ENCODE measurements around the gene CYSRT1.
"Not testable (repeated sequence)": the region's sequence is repeated elsewhere in the genome, so short reads cannot be mapped to it uniquely, and the experiment has no call there.

The CYSRT1 gene

DNA sequence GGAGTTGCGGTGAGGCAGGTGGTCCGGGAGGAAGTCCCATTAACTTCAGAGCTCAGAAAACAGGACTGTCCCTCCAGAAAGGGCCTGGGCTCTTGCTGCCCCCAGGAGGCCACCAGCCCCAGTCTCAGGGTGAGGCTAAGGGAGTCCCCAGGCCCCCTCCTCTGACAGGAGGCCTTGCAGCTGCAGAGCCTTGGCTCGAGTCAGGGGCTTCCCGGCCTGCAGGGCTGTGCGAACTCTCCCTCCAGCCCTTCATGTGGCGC lies 22.9 kb downstream of the CYSRT1 start:
- no peak for DNase-seq (ENCODE audit: low read depth in 1 of 2, low spot score in 1 of 2)

DNA sequence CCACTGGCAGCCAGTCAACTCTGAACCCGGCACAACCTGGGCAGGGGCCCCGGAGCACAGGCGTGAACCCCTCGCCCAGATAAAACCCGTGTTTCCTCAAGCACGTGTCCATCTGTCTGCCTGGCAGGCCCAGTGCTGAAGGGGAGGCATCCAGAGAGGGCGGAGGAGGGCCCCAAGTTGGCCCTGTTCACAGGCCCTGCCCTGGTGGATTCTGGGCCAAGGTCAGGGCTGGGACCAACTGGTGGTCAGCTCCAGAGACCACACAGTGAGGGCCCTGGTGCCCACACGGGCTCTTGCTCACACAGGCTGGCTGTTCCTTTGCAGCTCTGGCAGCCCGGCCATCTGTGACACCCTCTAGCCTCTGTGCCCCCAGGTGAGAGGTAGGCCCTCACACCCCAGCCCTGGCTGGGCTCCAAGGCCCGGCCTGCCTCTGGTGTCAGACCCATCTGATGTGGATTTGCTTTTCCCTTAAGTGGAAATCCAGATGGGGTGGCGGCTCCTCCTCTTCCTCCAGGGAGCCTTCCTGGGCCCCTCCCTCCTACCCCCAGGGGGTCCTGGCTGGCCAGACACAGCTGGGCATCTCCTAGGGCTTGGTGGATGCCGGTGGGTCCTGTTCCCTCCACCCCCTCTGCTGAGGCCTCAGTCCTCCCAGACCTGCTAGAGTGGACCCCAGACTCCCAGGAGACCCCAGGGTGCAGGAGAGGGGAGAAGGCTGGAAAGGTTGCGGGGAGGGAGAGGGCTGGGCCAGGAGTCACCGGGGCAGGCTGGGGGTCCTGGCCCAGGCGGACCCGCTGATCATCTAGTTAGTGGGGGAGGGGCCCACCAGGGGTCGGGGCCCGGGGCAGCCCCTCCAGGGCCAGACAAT lies 25.6 kb downstream of the CYSRT1 start:
- no peak for DNase-seq (ENCODE audit: low read depth in 1 of 2, low spot score in 1 of 2)

DNA sequence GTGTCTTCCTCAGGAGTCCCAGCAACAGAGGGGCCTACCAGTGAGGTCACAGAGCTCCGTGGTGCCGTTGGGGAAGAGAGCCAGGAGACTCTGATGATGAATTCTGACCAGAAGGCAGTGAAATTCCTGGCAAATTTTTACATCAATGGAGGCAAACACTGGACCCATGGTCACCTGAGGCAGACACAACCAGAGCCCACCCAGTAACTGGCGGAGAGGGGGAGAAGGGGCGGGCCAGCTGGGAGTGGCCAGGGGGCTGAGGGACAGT lies 26.2 kb downstream of the CYSRT1 start, which contains the start of gene STPG3:
Gene STPG3 (plus strand): TSS at position 93 of the 268 bp plus-strand sequence. CDS start 1 bp downstream, at position 94.
- DNase-seq (ENCODE audit: low read depth in 1 of 2, low spot score in 1 of 2) = no peak

DNA sequence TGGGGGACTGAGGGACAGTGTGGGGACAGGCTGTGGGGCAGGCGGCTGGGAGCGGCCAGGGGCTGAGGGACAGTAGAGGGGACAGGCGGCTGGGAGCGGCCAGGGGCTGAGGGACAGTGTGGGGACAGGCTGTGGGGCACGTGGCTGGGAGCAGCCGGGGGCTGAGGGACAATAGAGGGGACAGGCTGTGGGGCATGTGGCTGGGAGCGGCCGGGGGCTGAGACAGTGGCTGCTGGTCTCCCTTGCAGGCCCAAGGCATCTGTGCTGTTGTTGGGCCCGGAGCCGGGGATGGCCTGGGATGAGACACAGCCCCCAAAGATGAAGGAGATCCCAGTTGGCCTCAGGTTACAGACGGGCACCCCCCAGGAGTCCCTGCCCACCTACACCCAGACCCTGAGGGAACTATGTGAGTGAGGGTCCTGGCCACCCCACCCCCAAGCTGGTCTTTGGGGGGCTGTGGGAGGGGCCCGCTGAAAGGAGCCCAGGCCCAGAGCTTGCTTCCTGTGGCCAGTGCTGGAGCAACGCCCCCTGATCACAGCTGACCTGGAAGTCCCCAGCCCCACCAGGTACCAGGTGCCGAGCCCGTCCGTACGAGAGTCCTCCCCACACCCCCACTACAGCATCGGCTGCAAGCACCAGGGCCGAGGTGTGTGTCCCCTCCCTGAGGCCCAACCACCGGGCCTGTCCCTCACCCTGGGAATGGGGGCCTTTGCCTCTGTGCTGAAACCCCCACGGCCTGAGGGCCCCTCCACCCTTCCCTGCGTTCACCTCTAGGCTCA lies 26.7 kb downstream of the CYSRT1 start:
- no peak for DNase-seq (ENCODE audit: low read depth in 1 of 2, low spot score in 1 of 2)

DNA sequence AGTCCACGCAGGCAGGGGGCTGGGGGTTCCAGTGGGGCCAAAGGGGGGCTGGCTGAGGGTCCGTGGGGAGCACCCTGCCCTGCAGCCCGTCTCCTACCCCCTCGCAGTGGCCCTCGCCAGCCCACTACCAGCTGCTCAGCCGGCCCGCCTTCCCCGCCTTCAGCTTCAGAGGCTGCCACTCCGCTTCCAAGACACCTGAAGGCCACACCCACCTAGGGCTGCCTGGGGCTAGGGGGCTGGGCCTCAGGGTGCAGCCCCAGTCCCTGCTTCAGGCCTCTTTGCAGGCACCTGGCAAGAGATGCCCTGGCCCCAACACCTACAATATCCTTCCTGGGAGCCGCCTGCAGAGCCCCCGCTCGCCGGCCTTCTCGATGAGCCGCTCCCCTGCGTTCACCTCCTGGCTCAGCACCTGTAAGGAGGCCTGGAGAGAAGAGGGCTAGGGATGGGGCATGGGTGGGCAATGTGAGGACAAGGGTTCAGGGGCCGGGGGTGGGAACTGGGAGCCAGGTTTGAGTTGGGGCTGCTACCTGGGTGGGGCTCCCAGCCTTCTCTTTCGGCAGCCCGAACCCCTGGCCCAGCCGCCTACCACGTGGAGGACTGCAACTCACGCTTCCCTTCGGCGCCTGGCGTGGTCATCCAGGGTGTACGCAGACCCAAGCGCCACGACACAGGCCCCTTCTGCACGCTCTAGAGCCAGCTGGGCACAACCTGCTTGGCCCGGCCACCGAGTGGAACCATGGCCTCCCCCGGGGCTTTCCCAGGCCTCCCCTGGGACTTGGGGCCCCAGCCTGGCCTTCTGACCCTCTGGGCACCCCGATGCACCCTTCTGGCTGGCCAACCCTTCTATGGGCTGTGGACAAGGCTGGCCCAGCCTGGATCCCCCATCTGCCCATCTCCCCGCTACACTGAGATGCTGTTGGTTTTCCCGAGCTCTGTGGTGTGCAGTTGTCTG lies 27.9 kb downstream of the CYSRT1 start:
- no peak for DNase-seq (ENCODE audit: low read depth in 1 of 2, low spot score in 1 of 2)

DNA sequence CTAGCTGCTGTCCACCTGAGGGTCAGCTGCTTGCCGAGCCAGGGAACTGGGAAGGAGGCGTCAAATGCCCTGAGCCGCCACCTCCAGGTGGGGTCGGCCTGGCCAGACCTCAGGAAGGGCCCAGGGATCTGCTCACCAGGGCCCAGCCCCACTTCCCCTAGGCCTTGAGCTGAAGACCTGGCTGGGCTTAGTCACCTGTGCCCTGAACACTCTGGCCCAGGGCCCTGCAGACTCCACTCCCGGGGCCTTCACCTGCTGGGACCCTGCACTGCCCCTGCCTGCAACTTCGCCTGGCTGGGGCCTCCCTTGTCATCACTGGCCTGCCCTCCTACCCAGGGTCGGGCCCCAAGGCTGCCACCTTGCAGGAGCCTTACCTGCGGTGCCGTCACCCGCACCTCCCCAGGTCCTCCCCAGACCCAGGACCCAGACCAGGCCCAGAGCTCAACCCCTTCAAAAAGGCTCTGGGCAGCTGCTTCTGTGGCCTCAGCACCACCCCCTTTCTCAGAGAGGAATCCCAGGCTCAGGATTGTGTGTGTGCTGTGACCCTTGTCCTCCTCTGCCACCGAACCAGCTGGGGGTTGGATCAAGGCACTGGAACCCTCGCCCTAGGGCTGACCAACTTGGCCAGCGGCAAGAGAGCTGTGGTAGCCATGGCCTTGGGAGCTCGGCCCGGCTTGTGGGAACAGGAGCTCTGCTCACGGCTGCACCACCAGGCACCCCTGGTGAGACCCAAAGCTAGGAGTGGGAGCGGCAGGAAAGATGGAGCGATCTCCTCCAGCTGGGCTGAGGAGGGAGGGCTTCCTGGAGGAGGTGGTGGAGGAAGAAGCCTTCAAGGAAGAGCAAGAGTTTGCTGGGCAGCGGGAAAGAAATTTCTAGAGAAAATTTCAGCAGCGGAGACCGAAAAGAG lies 29.0 kb downstream of the CYSRT1 start:
- DNase-seq (ENCODE audit: low read depth in 1 of 2, low spot score in 1 of 2) = no peak

DNA sequence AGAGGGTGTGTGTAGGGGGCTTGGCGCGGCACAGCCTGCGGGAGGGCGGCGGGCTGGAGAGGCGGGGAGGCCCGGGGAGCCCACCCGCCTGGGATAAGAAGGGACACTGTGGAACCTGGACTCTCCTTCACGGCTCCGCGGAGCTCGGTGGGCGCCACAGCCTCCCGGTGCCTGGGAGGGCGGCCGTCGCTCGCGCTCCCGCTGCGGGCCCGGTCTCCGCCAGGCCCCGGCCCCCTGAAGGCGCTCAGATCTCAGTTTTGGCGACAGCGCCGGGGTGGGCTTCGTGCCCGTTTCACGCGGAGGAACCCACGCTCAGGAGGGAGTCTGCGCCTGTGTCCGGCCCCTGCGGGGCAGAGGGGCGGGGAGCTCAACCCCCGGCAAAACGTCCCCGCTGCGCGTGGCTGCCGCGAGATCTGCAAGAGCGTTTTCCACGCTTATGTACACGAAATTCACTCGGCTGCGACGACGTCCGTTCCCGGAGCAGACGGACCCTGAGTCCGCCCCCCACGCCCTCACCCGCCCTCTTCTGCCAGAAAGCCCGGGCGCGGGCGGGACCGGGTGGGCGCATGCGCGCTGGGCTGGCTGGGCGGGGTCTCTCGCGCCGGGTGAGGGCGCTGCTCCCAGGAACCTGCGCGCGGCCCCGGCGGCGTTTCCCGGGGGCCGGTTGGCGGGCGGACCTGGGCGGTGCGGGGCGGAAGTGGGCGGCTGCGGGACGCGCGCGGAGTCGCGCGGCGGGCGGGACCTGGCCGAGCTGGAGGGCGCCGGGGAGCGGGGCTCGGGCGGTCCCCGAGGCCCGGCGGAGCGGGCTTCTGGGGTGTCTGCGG lies 29.9 kb downstream of the CYSRT1 start, which contains the start of gene NELFB:
Gene NELFB (plus strand): TSS at position 704 of the 824 bp plus-strand sequence.
- peak; percentile 93 to 94 for DNase-seq (ENCODE audit: low read depth in 1 of 2, low spot score in 1 of 2)

DNA sequence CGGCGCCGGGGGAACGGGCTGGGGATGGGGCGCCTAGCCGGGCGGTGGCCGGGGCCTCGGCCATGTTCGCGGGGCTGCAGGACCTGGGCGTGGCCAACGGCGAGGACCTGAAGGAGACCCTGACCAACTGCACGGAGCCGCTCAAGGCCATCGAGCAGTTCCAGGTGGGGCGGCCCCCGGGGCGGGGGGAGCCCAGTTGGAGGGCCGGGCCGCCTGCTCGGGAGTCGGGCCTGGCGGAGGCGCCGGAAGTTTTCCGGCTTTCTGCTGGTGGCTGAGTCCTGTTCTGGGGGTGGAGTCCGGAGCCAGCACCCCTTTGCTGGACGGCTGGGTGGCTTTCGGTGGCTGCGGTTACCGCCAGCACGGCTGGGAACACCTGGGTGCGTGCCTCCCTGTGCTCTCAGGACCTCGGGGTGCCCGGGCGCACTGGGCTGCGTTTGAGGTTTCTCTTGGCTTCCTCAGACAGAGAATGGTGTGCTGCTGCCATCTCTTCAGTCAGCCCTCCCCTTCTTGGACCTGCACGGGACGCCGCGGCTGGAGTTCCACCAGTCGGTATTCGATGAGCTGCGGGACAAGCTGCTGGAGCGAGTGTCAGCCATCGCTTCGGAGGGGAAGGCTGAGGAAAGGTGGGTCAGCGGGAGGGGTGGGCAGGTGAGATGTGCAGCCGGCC lies 30.6 kb downstream of the CYSRT1 start:
- DNase-seq (ENCODE audit: low read depth in 1 of 2, low spot score in 1 of 2) = no peak

DNA sequence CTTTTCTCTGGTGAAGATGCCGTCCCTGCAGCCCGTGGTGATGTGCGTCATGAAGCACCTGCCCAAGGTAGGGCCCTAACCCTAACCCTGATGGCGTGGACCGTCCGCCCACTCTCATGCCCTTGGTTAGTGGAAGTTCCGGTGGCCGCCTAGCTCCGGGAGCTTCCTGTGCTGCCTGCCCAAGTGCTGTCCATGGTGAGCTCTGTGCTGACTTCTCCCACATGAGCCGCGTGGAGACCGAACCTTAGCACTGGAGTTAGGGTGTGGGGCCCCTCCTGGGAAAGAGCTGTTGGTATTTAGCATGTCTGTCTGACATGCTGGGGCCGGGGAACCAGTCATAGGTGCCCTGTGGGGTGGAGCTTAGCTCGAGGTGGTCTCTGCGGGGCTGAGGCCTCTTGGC lies 31.4 kb downstream of the CYSRT1 start:
- DNase-seq (ENCODE audit: low read depth in 1 of 2, low spot score in 1 of 2) = no peak

DNA sequence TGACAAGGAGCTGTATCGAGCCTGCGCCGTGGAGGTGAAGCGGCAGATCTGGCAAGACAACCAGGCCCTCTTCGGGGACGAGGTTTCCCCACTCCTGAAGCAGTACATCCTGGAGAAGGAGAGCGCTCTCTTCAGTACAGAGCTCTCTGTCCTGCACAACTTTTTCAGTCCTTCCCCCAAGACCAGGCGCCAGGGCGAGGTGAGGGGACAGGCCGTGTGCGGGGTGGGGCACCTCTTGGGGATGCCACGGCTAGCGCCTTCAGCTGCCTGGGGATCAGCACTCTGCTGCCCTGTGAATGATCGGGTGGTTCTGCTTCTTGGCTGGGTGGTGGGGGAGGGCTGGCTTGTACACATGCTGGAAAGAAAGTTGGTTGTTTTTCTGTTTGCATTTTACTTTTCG lies 31.9 kb downstream of the CYSRT1 start:
- DNase-seq (ENCODE audit: low read depth in 1 of 2, low spot score in 1 of 2) = no peak

DNA sequence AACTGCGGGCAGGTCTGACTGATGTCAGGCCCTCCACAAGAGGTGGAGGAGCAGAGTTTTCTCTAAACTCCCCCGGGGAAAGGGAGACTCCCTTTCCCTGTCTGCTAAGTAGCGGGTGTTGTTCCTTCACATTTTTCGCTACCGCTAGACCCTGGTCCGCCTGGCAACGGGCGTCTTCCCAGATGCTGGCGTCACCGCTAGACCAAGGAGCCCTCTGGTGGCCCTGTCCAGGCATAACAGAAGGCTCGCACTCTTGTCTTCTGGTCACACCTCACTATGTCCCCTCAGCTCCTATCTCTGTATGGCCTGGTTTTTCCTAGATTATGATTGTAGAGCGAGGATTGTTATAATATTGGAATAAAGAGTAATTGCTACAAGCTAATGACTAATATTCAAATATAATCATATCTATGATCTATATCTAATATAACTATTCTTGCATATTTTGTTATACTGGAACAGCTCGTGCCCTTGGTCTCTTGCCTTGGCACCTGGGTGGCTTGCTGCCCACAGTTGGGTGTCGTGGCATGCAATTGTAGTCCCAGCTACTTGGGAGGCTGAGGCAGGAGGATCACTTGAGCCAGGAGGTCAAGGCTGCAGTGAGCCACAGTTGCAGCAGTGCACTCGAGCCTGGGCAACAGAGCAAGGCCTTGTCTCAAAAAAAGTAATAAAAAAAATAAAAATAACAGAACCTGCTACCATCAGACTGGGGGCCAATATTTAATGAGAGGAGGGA lies 37.4 kb downstream of the CYSRT1 start:
- DNase-seq (ENCODE audit: low read depth in 1 of 2, low spot score in 1 of 2) = not testable (repeated sequence)

DNA sequence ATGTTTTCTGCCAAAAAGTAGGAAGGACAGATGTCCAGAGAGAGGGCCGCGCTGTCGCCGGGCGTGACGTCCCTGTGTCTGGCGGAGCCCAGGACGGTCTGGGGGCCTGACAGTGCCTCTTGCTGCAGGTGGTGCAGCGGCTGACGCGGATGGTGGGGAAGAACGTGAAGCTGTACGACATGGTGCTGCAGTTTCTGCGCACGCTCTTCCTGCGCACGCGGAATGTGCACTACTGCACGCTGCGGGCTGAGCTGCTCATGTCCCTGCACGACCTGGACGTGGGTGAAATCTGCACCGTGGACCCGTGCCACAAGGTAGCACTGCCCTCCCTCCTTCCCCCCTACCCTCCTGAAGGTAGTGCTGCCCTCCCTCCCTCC lies 37.9 kb downstream of the CYSRT1 start:
- no peak for DNase-seq (ENCODE audit: low read depth in 1 of 2, low spot score in 1 of 2)

DNA sequence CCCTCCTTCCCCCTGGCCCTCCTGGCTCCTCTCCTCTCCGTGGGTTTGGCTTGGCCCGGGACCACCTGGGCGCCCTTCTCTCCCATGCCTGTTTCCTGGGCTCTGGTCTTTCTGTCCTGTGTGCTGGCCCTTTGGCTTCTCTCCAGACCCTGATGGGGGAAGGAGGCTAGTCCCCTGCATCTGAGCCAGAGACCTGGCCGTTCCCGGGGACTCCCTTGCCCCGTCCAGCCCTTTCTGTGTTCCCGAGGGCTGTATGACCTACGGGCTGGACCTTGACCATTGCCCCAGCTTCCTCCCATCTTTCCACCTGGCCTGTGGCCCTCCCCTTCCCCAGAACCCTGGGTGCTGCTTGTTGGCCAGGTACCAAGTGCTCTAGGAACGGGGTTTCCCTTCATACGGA lies 38.5 kb downstream of the CYSRT1 start:
- no peak for DNase-seq (ENCODE audit: low read depth in 1 of 2, low spot score in 1 of 2)

DNA sequence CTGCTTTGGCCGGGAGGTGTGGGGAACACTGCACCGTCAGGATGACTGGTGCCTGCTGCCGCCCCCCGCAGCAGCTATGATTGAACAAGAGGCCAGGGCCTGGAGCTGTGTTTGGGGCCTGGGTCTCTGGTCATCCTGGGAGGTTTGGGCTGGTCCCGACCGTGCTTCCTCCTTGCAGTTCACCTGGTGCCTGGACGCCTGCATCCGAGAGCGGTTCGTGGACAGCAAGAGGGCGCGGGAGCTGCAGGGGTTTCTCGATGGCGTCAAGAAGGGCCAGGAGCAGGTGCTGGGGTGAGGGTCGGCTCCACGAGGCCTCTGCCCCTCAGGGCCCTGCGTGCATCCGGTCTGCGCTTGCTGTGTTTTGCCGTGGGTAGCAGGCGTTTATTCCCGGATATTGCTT lies 39.1 kb downstream of the CYSRT1 start:
- DNase-seq (ENCODE audit: low read depth in 1 of 2, low spot score in 1 of 2) = no peak

DNA sequence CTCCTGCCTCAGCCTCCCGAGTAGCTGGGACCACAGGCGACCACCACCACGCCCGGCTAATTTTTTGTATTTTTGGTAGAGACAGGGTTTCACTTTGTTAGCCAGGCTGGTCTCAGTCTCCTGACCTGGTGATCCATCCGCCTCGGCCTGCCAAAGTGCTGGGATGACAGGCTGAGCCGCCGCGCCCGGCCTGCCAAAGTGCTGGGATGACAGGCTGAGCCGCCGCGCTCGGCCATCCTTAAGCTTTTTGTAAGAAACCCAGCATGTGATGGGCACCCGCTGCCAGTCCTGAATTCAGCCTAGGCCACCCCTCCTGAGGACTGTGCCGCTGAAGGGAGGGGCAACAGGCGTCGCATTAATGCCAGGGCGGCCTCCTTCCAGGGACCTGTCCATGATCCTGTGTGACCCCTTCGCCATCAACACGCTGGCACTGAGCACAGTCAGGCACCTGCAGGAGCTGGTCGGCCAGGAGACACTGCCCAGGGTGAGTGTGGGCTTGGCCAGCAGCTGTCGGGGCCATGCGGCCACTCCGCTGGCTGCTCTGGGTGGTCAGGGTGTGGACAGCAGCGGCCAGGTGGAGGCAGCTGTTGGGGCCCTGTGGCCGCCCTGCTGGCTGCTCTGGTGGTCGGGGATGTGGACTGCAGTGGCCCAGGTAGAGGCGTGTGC lies 40.7 kb downstream of the CYSRT1 start:
- no peak for DNase-seq (ENCODE audit: low read depth in 1 of 2, low spot score in 1 of 2)

DNA sequence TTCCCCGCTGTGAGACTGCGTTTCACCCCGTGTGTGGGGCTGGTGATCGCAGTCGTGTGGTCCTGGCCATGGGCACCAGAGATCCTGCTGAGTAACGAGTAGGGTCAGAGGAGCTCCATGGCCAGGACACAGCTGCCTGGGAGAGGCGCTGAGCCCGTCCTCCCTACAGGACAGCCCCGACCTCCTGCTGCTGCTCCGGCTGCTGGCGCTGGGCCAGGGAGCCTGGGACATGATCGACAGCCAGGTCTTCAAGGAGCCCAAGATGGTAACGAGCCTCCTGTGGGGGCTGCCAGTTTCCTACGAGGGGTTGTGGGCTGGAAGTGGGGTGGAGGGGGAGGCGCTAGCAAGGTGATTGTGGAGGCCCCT lies 41.2 kb downstream of the CYSRT1 start:
- DNase-seq (ENCODE audit: low read depth in 1 of 2, low spot score in 1 of 2) = no peak

DNA sequence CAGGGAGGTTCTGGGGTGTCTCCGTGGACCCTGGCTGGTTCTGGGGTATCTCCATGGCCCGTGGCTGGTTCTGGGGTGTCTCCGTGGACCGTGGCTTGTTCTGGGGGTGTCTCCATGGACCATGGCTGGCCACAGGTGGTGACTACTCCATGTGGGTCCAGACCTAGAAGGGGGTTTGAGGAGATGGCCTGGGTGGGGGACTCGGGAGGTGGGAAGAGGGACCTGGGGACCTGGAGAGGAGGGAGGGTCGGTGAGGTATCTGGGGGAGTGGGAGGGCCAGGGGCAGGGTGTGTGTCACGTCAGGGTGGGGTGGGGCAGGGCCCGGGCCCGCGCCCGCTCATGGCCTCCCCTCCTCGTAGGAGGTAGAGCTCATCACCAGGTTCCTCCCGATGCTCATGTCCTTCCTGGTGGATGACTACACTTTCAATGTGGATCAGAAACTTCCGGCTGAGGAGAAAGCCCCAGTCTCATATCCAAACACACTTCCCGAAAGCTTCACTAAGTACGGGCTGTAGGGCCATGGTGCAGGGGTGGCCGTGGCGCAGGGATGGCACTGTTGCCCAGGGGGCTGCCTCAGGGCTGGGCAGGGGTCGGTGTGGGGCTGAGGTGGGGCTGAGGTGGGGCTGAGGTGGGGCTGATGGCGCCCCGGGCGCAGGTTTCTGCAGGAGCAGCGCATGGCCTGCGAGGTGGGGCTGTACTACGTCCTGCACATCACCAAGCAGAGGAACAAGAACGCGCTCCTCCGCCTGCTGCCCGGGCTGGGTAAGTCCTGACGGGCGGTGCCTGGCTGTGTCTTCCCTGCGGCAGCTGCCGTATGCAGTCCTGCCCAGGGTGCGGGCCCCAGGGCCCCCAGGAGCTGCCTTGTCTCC lies 41.8 kb downstream of the CYSRT1 start:
- no peak for DNase-seq (ENCODE audit: low read depth in 1 of 2, low spot score in 1 of 2)
